Dermis microvascular lymphatic vessel endothelial cell (primary cell): ENCODE measurements around the gene ITFG1. TPM values are rescaled to one million over a fixed set of nuclear protein-coding genes. Genes with fewer than 3 reads are reported as not detected.
"Not testable (repeated sequence)": the region's sequence is repeated elsewhere in the genome, so short reads cannot be mapped to it uniquely, and the experiment has no call there.

ENCODE experiments used
- DNase-seq, 2 donors: peaks; one replicate each; pipeline versions ENCODE4 v3.0.0 to v3.0.0-alpha.2; 2010; ENCODE audit warnings: low read depth in 2 of 2
- total RNA-seq: library from RNA; depleted of rRNA; stranded (reverse); fragments of >200 nt; gene quantifications from 2 replicates; pipeline ENCODE4 v1.2.1, GENCODE V29; 2014

ITFG1 gene
- total RNA-seq, 1 donor from 2014 or later, result 42.0 TPM

DNA sequence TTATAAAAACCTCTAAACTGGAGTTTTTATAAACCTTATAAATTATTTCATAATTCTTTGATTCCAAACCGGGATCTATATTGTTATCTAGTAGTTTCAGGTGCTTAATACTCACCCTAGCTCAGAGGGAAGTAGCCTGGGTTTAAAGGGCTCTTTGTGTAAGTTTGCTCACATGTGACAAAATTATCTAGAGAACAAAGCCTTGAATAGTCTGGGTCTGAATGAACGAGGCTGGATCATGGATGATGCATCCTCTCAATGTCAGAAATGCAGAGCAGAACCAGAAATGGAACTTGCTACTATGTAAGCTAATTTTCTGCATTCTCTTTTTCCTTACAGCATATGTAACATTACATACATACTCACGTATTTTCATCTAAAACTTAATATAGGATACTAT lies 213.2 kb downstream of the ITFG1 start:
- DNase-seq, result no peak

DNA sequence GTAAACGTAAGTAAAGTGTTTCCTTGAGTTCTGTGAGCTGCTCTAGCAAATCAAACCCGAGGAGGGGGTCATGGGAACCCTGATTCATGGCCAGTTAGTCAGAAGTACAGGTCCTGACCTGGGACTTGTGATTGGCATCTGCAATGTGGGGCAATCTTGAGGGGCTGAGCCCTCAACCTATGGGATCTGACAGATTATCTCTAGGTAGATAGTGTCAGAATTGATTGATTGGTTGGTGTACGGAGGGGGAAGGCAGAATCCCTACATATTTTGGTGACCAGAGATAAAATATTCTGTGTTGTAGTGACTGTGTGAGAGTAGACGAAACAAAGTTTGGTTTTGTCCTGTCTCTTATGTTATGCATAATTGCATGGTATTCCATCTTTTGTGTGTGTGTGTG lies 216.7 kb downstream of the ITFG1 start:
- no peak for DNase-seq

DNA sequence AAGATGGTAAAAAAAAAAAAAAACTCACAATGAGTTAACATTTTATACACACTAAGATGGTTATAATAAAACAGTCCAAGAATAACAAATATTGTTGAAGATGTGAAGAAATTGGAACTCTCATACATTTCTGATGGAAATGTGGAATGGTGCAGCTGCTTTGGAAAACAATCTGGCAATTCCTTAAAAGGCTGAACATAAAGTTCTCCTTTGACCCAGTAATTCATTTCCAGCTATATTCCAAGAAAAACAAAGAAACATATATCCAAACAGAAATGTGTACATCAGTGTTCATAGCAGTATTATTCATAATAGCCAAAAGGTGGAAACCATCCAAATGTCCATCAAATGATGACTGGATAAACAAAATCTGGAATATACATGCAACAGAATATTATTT lies 219.8 kb downstream of the ITFG1 start:
- no peak for DNase-seq

DNA sequence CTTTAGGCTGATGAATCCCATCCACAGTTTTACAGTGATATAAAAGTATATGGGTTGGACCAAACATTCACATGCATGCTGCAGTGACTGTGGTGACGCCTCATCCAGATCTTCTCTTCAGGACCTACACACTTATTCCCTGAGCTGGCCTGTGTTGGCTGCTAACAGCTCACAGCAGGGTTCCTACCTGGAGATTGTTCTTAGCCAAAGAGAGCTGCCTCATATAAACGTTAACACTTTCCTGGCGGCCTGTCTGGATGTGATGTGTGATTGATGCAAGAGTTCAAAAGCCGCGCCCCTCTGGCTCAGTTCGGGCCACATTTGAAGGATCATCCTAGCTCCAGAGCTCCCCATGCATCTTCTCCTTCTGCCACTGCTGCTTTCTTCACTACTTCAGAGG lies 224.1 kb downstream of the ITFG1 start:
- no peak for DNase-seq

DNA sequence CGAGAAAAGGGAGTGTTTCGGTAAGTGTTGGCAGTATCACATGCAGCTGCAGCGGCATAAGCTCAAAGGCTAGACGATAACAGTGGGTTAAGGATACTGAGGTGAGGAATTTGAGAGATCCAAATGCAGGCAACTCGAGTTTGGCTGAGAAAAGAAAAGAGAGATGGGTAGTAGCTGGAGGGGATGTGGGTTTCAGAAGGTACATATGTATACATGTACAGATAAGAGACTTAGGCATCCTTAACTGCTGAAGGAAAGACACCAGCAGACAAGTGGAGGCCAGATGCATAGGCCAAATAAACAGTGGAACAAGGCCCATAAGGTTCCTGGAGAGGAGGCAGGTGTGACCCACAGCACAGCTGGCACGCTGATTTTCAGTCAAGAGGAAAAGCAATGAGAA lies 230.6 kb downstream of the ITFG1 start:
- DNase-seq, result no peak

DNA sequence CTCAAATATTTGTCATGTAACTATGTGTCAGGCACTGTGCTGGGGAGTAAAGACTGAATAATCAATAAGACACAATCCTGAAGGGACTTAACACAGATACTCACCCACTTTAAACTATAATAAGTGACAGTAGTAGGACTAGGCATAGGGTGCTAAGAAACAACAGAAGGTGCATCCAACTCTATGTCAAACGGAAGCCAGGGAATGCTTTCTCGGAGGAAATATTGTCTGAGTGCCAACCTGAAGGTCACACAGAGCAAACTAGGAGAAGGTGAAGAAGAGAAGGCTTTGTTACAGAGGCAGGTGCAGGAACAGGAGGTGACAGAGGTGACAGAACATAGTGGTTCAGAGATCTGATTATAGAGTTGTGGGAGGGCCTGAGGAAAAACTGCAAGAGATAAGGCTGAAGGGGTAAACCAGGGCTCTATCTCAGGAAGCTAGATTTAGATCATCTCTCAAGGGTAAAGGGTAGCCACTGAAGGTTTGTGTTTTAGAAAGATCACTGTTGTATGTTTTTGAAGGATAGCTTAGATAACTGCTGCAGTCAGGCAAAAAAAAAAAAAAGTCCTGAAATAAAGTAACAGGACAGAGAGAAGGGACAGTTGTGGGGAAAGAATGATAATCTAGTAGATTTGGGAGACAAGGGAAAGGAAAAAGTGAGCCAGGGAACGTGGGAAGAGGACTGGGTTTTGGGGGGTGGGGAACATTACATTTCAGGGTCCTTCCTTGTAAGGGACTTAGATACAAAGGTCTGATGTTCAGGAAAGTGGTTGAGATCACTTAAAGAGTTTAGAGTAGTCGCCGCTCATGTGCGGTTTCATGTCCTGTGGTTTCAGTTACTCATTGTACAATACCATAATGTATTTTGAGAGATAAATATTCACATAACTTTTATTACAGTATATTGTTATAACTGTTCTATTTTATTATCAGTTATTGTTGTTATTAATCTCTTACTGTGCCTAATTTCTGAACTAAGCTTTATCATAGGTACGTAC lies 231.5 kb downstream of the ITFG1 start:
- peak in 1 of 2 donors; percentile 6 for DNase-seq

DNA sequence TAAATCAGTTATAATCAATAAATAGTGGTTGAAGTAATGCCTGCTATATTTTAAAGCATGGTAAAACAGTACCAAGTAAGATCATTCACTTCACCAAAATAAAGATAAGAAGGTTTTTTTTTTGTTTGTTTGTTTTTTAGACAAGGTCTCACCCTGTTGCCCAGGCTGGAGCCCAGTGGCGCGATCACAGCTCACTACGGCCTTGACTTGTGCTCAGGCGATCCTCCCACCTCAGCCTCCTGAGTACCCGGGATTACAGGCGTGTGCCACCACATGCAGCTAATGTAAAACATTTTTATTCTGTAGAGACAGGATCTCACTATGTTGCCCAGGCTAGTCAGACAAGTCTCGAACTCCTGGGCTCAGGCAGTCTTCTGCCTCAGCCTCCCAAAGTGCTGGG lies 232.6 kb downstream of the ITFG1 start:
- DNase-seq, result no peak

DNA sequence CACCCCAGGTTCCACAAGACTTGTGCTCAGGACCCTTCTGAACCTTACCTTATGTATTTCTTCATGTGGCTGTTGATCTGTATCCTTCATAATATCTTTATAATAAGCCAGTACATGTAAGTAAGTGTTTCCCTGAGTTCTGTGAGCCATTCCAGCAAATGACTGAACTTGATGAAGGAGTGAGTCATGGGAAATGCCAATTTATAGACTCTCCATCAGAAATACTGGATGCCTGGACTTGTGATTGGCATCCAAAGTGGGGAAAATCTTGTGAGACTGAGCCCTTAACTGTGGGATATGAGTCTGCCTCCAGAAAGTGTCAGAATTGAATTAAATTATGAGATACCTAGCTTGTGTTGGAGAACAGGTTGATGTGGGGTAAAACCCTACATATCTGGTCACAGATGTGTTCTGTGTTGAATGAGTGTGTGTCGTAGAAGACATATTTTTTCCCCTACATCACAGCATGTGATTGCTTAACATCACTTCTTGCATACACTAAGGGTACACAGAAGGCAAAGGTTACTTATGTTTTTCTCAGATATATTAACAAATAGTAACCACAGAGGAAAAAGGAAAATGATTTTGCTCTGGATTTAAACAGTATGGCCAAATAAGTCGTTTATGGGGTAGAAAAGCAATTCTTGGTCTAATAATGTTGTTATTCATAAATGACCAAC lies 247.0 kb downstream of the ITFG1 start:
- no peak for DNase-seq

DNA sequence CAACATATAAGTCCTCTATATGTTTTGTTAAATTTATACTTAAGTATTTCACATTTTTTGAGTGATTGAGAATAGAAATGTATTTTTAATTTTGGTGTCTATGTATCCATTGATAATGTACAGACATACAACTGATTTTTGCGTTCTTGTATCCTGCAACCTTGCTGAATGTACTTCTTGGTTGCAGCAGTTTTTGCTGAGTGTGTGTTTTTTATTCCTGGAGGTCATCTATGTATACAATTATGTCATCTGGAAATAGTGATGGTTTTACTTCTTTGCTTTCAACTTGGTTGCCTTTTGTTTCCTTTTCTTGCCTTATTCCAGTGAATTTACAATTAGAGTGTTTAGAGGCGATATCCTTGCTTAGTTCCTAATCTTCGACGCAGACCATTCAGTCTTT lies 249.6 kb downstream of the ITFG1 start:
- no peak for DNase-seq

DNA sequence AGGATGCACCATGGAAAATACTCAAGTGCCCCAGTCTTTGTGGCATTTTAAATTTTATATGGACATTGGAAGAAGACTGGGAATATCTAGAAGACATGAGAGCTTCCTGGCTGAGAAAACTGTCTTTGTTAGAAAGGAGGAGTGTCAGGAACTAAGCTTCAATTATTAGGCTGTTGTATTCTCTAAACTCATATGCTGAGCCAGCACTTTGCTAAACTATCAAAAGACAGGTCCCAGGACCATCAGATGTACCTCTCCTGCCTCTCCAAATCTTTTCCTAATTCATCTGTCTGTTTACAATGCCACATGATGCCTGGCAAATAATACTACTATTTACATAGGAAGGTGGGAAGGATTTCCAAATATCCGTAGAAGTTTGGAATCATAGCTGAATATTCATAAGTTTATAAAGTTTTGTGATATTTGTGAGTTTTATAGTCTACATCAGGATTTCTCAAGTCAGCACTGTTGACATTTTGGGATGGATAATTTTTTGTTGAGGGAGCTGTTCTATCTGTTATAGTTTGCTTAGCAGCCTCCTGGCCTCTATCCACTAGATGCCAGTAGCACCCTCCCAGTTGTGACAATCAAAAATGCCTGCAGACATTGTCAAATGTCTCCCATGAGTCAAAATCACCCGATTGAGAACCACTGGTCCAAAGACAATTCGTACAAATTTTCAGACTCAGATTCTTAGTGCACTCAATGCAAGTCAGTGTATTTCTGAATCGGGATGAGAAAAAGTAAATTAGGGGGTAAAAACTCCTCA lies 255.9 kb downstream of the ITFG1 start:
- DNase-seq, result no peak

DNA sequence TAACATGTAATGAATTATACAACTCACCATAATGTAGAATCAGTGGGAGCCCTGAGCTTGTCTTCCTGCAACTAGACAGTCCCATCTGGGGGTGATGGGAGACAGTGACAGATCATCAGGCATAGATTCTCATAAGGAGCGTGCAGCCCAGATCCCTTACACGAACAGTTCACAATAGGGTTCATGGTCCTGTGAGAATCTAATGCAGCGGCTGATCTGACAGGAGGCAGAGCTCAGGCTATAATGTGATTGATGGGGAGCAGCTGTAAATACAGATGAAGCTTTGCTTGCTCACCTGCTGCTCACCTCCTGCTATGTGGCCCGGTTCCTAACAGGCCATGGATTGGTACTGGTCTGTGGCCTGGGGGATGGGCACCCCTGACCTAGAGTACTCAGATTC lies 257.4 kb downstream of the ITFG1 start:
- DNase-seq, result not testable (repeated sequence)

DNA sequence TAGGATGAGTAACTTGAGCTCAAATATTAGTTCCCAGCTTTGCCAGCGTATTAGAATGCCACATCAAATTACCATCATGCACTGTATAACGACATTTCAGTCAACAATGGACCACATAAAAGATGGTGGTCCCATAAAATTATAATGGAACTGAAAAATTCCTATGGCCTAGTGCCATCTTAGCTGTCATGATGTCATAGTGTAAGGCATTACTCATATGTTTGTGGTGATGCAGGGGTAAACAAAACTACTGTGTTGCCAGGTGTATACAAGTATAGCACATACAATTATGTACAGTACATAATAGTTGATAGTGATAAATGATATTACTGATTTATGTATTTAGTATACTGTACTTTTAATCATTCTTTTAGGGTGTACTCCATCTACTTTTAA lies 262.7 kb downstream of the ITFG1 start:
- DNase-seq, result no peak

DNA sequence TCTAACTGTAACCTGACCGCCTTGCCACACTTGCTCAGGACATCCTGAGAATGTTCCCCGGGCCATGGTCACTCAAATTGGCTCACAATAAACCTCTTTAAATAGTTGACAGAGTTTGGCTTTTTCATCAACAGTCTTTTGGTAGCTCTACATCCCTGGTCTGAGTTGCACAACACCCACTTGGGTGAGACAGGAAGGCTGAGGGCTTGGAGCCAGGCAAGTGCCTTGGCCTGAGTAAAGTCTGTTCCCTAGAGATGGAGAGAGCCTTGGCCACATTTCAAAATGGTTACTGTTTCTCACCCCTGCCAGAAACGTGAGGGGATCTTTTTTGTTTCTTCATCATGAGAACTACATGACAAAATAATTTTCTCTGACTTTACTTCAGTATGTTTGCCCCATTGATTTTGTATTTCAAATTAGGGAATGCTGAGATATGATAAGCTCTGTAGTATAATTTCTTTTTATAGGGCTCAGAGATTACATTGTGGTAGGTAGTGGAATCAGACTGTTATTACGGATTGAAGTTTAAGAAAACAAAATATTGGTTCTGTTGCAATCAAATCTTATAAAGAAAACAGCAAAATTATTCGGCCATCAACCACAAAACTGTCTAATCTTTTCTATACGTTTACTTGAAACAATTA lies 263.2 kb downstream of the ITFG1 start:
- no peak for DNase-seq

DNA sequence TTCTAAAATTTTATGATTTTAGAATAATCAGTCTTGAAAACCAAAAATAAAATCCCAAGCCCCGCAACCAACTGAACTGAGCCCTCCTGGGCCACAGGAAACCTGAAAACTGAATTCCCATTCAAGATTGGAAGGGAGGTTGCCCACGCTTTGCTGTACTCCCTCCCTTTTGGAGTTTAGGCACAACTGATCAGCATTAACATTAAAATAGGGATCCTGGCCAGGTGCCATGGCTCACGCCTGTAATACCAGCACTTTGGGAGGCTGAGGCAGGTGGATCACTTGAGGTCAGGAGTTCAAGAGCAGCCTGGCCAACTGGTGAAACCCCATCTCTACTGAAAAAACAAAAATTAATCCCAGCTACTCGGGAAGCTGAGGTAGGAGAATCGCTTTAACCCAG lies 264.4 kb downstream of the ITFG1 start:
- DNase-seq, result no peak

DNA sequence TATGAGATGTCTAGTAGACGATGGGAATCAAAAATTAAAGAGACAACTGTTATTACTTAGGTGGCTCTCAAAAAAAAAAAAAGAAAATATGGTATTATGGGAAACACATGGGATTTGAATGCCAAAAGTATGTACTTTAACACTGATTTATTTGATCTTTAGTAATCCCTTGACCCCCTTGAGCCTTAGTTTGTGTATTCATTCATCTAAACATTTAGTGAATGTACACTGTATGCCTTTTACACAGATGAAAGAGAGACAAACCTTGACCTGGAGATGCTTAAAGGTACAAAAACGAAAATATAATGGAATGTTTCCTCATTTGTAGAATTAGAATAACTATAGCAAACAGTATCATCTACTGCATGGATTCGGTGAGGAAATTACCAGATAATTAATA lies 278.5 kb downstream of the ITFG1 start:
- DNase-seq, result no peak

DNA sequence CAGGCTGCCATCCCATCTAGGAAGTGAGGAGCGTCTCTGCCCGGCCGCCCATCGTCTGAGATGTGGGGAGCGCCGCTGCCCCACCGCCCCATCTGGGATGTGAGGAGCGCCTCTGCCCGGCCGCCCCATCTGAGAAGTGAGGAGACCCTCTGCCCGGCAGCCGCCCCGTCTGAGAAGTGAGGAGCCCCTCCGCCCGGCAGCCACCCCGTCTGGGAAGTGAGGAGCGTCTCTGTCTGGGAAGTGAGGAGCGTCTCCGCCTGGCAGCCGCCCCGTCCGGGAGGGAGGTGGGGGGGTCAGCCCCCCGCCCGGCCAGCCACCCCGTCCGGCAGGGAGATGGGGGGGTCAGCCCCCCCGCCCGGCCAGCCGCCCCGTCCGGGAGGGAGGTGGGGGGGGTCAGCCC lies 279.8 kb downstream of the ITFG1 start:
- not testable (repeated sequence) for DNase-seq

DNA sequence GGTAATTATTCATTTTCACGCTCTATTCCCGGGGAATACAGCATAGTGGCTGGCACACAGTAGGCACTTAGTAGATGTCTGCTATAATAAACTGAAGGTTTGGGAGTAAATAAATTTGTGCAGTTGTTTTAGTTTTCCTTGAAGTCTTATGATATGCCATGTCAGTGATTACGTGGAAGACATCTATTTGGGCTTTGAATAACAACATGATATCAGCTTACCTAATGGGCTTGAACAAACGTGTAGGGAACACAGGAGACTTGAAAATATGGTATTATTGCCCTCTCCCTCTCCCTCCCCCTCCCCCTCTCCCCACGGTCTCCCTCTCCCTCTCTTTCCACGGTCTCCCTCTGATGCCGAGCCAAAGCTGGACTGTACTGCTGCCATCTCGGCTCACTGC lies 280.8 kb downstream of the ITFG1 start:
- no peak for DNase-seq

DNA sequence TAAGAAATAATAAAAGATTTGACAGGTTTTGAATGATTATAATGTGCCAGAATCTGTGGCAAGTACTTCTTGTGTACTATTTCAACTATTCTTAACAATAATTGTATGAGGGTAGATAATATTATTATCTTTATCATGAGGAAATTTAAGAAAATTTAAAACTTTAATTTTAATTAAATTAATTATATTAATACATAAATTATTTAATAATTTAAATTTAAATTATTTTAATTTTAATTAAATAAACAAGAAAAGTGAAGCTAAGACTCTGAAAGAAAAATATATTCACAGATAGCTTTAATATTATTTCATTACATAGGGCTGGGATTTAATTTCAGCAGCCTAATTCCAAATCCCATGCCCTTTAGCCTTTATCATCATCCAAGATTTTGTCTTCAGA lies 285.7 kb downstream of the ITFG1 start:
- DNase-seq, result no peak

DNA sequence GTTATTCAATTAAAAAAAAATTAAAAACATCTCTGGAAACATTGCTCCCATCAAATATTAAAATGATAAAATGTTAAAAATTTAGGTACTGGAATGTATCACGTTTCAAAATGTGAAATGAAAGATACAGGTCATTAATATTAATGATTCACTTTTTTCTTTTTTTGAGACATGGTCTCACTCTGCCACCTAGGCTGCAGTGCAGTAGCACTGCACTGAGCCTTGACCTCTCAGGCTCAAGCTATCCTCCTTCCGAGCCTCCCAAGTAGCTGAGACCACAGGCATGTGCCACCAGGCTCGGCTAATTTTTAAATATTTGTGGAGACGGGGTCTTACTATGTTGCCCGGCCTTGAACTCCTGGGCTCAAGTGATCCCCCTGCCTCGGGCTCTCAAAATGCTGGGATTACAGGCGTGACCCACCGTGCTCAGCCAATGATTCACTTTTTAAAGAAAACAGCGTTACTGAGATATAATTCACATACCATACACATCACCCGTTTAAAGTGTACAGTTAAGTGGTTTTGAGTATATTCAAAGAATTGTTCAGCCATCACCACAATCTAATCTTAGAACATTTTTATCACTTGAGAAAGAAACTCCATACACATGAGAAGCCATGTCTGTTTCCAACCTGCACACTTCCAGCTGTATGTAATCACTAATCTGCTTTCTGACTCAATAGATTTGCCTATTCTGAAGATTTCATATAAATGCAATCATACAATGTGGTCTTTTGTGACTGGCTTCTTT lies 298.0 kb downstream of the ITFG1 start:
- no peak for DNase-seq

DNA sequence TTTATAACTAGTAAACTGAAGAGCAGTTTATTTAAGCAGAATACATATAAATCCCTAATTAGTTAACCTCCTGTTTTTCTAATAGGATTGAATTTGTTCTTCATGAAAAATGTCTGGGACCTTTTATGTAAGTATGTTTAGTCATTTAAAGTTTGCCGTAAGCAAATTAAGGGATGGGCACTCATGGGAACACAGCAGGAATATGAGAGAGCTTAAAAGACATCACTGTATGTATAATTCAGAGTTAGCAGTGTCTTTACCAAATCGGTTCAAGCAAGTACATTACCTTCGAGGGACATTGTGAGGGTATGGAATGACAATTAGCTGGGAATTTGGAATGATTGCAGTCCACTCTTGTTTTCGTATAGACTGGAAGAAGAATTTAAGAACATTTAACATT lies 299.4 kb downstream of the ITFG1 start:
- DNase-seq, result no peak

DNA sequence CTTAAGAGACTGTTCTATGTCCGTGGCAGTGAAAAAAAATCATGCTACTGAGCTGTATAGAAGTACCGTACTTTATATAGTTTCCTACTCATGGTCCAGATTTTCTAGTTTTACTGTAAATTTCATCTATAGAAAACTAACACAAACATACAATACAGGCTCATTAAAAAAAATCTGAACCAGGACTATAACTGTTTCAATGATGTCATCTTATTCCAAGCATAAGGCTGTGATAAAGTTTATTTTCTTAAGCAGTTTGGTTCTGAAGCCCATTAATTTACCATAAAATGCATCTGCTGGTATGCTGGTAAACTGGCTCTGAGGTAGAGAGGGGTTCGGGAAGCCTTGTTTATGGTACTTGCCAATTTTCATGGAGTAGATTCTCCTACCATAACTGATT lies 300.4 kb downstream of the ITFG1 start:
- DNase-seq, result no peak
